ENCODE results near the gene DEFB108B.
A peak's percentile ranks its signal among the peaks of the same experiment; 100 is the strongest.
"Not testable (repeated sequence)": the region's sequence is repeated elsewhere in the genome, so short reads cannot be mapped to it uniquely, and the experiment has no call there.

- TF ChIP-seq CTCF (conservative IDR thresholded peaks at IDR 0.05; ENCODE audit: low read depth in 2 of 2), result peak; percentile 72 to 75
- TF ChIP-seq EZH2 (IDR thresholded peaks at IDR 0.05; ENCODE audit: low read depth, unreplicated experiment); JUNB (IDR thresholded peaks at IDR 0.05; ENCODE audit: unreplicated experiment); CREB1 (CRISPR knock-in tag; IDR thresholded peaks at IDR 0.05; ENCODE audit: low read depth); POLR2AphosphoS5 (IDR thresholded peaks at IDR 0.05; ENCODE audit: low read depth); REST (IDR thresholded peaks at IDR 0.05; ENCODE audit: unreplicated experiment); NANOG (IDR thresholded peaks at IDR 0.05; ENCODE audit: borderline replicate concordance); EZH2phosphoT487 (IDR thresholded peaks at IDR 0.05; ENCODE audit: unreplicated experiment); ZNF114 (CRISPR knock-in tag; IDR thresholded peaks at IDR 0.05): not testable (repeated sequence)
Measured at GRCh38 chr11:71792621-71793235, 40.3 kb upstream of the DEFB108B start.

Data from GM23338 (cell line).